ENCODE measurements around the gene PPP1R3G. TPM values are rescaled to one million over a fixed set of nuclear protein-coding genes. Genes with fewer than 3 reads are reported as not detected.
"Not testable (repeated sequence)": the region's sequence is repeated elsewhere in the genome, so short reads cannot be mapped to it uniquely, and the experiment has no call there.

Gene PPP1R3G
- total and polyA plus RNA-seq, 12 donors, result 3.8 to 12.2 (median 8.0) TPM

DNA sequence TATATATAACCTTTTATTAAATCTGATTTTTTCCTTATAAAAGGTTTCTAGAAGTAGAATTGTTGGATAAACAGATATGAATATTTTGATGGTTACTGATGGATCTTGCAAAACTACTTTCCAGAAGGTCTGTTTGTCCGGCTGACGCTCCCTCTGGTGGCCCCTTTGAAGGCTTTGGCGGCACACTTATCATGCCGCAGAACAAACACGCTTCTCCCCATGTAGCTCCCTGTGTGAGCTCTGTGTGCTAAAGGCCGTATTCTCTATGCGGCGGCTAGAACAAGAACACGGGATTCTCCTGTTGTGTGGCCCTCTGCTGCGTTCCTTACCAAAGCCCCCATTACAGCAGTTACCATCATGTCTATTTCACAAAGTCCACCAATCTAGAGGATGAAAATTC is 30.0 kb downstream of the PPP1R3G start:
- peaks cover 0 to 10% (median 0%) of the 10 kb centered on the region in 9 donors for H3K36me3 ChIP-seq
- H3K27me3 ChIP-seq, result no peaks in the 10 kb centered on the region
- H3K4me3 ChIP-seq, result no peak overlapping the region
- TF ChIP-seq, protein P1, sequence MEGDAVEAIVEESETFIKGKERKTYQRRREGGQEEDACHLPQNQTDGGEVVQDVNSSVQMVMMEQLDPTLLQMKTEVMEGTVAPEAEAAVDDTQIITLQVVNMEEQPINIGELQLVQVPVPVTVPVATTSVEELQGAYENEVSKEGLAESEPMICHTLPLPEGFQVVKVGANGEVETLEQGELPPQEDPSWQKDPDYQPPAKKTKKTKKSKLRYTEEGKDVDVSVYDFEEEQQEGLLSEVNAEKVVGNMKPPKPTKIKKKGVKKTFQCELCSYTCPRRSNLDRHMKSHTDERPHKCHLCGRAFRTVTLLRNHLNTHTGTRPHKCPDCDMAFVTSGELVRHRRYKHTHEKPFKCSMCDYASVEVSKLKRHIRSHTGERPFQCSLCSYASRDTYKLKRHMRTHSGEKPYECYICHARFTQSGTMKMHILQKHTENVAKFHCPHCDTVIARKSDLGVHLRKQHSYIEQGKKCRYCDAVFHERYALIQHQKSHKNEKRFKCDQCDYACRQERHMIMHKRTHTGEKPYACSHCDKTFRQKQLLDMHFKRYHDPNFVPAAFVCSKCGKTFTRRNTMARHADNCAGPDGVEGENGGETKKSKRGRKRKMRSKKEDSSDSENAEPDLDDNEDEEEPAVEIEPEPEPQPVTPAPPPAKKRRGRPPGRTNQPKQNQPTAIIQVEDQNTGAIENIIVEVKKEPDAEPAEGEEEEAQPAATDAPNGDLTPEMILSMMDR (IDR thresholded peaks at IDR 0.05), result peak; percentile 11 to 60 (median 40)
- no peak overlapping the region for H3K27ac ChIP-seq
- H3K4me1 ChIP-seq, result peaks cover 0 to 9% (median 3%) of the 10 kb centered on the region in 9 donors
- H3K9me3 ChIP-seq, result no peaks in the 10 kb centered on the region
- intact Hi-C loops (cut with DNase I), result loop anchor here in 3 of 10 donors (2.0 to 10.0 kb wide), 3 partner anchors 30 to 60 kb away; partner anchors contain the start of gene PPP1R3G (in 1 of the 3)
- ATAC-seq (peak in 6 of 8 donors; percentile 26 to 73 (median 48)), DNase-seq (peak in 1 of 2 donors; percentile 41)
- 70 to 79% methylated on average over 10 of the region's 10 CpGs for WGBS, 2 donors

DNA sequence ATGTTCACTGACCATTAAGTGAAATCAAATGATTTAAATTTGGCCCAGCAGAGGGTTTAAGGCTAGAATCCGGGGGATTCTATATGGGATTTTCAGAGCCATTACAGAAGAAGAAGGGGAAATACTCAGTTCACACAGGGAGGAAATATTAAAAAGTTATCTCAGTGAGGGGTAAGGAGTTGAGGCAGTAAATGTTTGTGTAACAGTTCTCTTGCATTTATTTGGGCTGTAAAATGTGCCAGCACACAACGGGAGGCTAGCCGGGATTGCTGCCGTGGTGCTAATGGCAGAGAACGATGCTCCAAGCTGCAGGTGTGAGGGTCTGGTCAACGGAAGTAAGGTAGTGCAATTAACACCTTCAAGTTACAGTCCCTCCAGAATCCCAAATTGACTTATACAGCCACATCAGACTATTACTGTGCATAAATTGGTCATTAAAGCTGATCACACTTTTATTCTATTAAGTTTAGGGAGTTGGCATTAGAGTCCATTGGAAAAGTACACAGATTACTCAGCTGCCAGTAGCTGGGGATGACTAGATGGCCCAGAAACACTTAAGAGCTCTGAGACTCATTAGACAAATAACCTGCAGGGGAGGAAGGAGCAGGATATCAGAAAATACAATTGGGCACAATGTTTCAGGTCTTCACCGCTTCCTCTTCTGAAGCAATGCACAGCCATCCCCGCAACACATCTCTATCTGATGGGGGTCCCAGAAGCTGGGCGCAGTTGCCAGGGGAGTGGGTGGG is 31.3 kb downstream of the PPP1R3G start:
- Histone ChIP-seq H3K9me3 (no peaks in the 10 kb centered on the region), H3K27ac (no peak overlapping the region), H3K36me3 (no peaks in the 10 kb centered on the region), H3K4me1 (peaks cover 0 to 13% (median 4%) of the 10 kb centered on the region in 9 donors), H3K27me3 (no peaks in the 10 kb centered on the region), H3K4me3 (no peak overlapping the region)
- DNase-seq (no peak), ATAC-seq (no peak)
- TF ChIP-seq, protein P1 (IDR thresholded peaks at IDR 0.05), result no peak
- whole genome bisulfite sequencing, 2 donors, result 90 to 93% methylated on average over 9 of the region's 9 CpGs
- intact Hi-C loops (cut with DNase I), result loop anchor here in 2 of 10 donors (5.0 to 10.0 kb wide), 2 partner anchors 34 to 62 kb away; no protein-coding TSS in a partner anchor

- TF ChIP-seq, protein P1 (IDR thresholded peaks at IDR 0.05), result no peak
- intact Hi-C loops (cut with DNase I), result loop anchor here in 2 of 10 donors (5.0 to 10.0 kb wide), 2 partner anchors 37 to 65 kb away; no protein-coding TSS in a partner anchor
- ATAC-seq (no peak), DNase-seq (no peak)
- Histone ChIP-seq H3K9me3 (no peaks in the 10 kb centered on the region), H3K4me3 (no peak overlapping the region), H3K4me1 (peaks cover 0 to 22% (median 7%) of the 10 kb centered on the region in 9 donors), H3K36me3 (no peaks in the 10 kb centered on the region), H3K27me3 (no peaks in the 10 kb centered on the region), H3K27ac (no peak overlapping the region)
- 94 to 95% methylated on average over 17 of the region's 17 CpGs for WGBS, 2 donors
Observed at GRCh38 chr6:5119090-5119951, 34.2 kb downstream of the PPP1R3G start.

DNA sequence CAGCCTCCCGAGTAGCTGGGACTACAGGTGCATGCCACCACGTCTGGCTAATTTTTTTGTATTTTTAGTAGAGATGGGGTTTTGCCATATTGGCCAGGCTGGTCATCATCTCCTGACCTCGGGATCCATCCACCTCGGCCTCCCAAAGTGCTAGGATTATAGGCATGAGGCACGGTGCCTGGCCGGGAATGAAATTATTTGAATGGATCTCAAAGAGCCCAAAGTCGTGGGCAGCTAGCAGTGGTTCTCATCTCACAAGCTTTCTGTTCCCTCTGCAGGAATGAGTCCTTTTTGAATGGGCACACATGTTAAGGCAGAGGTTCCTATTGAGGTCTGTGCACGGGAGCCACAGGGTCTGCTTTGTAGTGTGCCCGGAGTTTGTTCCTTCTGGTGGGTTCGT is 34.9 kb downstream of the PPP1R3G start:
- no peaks in the 10 kb centered on the region for H3K36me3 ChIP-seq
- TF ChIP-seq, protein P1 (IDR thresholded peaks at IDR 0.05), result no peak
- DNase-seq, result no peak
- no peak overlapping the region for H3K4me3 ChIP-seq
- WGBS, 2 donors, result 95 to 96% methylated on average over 10 of the region's 10 CpGs
- H3K4me1 ChIP-seq, result peaks cover 0 to 19% (median 7%) of the 10 kb centered on the region in 9 donors
- no peaks in the 10 kb centered on the region for H3K9me3 ChIP-seq
- no peak overlapping the region for H3K27ac ChIP-seq
- no peak for ATAC-seq
- no peaks in the 10 kb centered on the region for H3K27me3 ChIP-seq
- intact Hi-C loops (cut with DNase I), result loop anchor here in 1 of 10 donors (5.0 kb wide), 1 partner anchor 43 kb away; no protein-coding TSS in a partner anchor

GRCh38 chr6:5120543-5120942 is 35.4 kb downstream of the PPP1R3G start:
- intact Hi-C loops (cut with DNase I), result loop anchor here in 1 of 10 donors (5.0 kb wide), 1 partner anchor 43 kb away; no protein-coding TSS in a partner anchor
- DNase-seq, H3K4me3 ChIP-seq, ATAC-seq, H3K36me3 ChIP-seq, H3K27me3 ChIP-seq, H3K27ac ChIP-seq, H3K9me3 ChIP-seq: not testable (repeated sequence)
- H3K4me1 ChIP-seq, result peaks cover 0 to 19% (median 7%) of the 10 kb centered on the region in 9 donors
- WGBS, 2 donors, result 96 to 98% methylated on average over 8 of the region's 8 CpGs

All from heart right ventricle (tissue), 16 donors.